ENCODE results near the gene LRRK1. TPM values are rescaled to one million over a fixed set of nuclear protein-coding genes. Genes with fewer than 3 reads are reported as not detected.

Gene LRRK1
- total and polyA plus RNA-seq, 2 experiments from 2014 or later: 2.6 to 4.5 TPM

GRCh38 chr15:100947760-100948429 lies 28.7 kb downstream of the LRRK1 start (continued):
- no peak for TF ChIP-seq ZNF462 (CRISPR knock-in tag; IDR thresholded peaks at IDR 0.05)

- Mint-ChIP-seq H3K27me3 (ENCODE audit: insufficient read depth, low read depth, poor library complexity) (peaks cover 4% of the 10 kb centered on the region), H3K9me3 (no peaks in the 10 kb centered on the region), H3K36me3 (ENCODE audit: low read depth) (no peaks in the 10 kb centered on the region), H3K4me1 (peaks cover 10% of the 10 kb centered on the region), H3K27ac (no peak overlapping the region), H3K4me3 (no peak overlapping the region)
- H2AFZ ChIP-seq: peak overlapping the region; percentile 43; the same call in 1 of the 2 replicates
- no peak for DNase-seq (ENCODE audit: low spot score)
- H4K20me1 ChIP-seq (replicated peaks; ENCODE audit: insufficient read depth): no peaks in the 10 kb centered on the region
- no peak overlapping the region for H3K4me3 ChIP-seq
- TF ChIP-seq ZNF114 (CRISPR knock-in tag; IDR thresholded peaks at IDR 0.05) (no peak), EZH2phosphoT487 (IDR thresholded peaks at IDR 0.05; ENCODE audit: unreplicated experiment) (no peak), ETS1 (IDR thresholded peaks at IDR 0.05) (no peak)
- H3K36me3 ChIP-seq (ENCODE audit: insufficient read depth): no peaks in the 10 kb centered on the region
- no peak overlapping the region for H3K27ac ChIP-seq (ENCODE audit: low read depth)
- no peak overlapping the region for H3K4me2 ChIP-seq
- H3K9me2 ChIP-seq (ENCODE audit: insufficient read depth): no peaks in the 10 kb centered on the region
- H3K27me3 ChIP-seq (ENCODE audit: insufficient read depth): no peaks in the 10 kb centered on the region
- no peaks in the 10 kb centered on the region for H3K4me1 ChIP-seq (ENCODE audit: insufficient read depth)
- ATAC-seq: no peak
- H3K79me2 ChIP-seq (replicated peaks; ENCODE audit: insufficient read depth): no peaks in the 10 kb centered on the region
- no peaks in the 10 kb centered on the region for H3F3A ChIP-seq (replicated peaks; ENCODE audit: low read depth)
Measured at GRCh38 chr15:100948430-100948762, 29.2 kb downstream of the LRRK1 start.

All from GM23338 (cell line).